Ovary (tissue), 9 donors: Measurements from ENCODE around the gene PSMC3IP. TPM values are rescaled to one million over a fixed set of nuclear protein-coding genes. Genes with fewer than 3 reads are reported as not detected.
A peak's percentile ranks its signal among the peaks of the same experiment; 100 is the strongest.
"Not testable (repeated sequence)": the region's sequence is repeated elsewhere in the genome, so short reads cannot be mapped to it uniquely, and the experiment has no call there.

ENCODE experiments used
- DNase-seq, 5 donors: peaks; one replicate each; pipeline ENCODE4 v3.0.0-alpha.2; 2019 to 2020
- H3K27ac ChIP-seq, 2 donors: fragments of 200-600 bp; one replicate each; pipeline versions ENCODE4 v1.5.1 to v1.8.0; 2019 to 2022
- H3K27me3 ChIP-seq: fragments of 200-600 bp; one replicate; pipeline ENCODE4 v1.8.0; 2022
- H3K36me3 ChIP-seq: fragments of 200-600 bp; sonication (generic); one replicate; pipeline ENCODE4 v1.5.1; 2019
- H3K4me1 ChIP-seq: one replicate; pipeline ENCODE4 v1.8.1; 2013; ENCODE audit warnings: mild to moderate bottlenecking, moderate library complexity; ENCODE audit not compliant: insufficient read depth
- H3K4me3 ChIP-seq: fragments of 200-600 bp; sonication (generic); one replicate; pipeline ENCODE4 v1.5.1; 2017
- H3K9me3 ChIP-seq, 2 donors: fragments of 200-600 bp in 1 of 2; sonication (generic) in 1 of 2; one replicate each; pipeline versions ENCODE4 v1.5.1 to v1.8.1; 2013 to 2019; ENCODE audit warnings: mild to moderate bottlenecking in 1 of 2, moderate library complexity in 1 of 2
- EP300 ChIP-seq: sonication (generic); formaldehyde crosslinking; IDR thresholded peaks from one replicate; pipeline ENCODE4 v1.6.1; 2017; ENCODE audit warnings: antibody characterized with exemption
- POLR2A ChIP-seq: fragments of 450-650 bp; IDR thresholded peaks from one replicate; pipeline ENCODE4 v1.6.1; 2017; ENCODE audit warnings: antibody characterized with exemption, mild to moderate bottlenecking, moderate library complexity
- WGBS, 3 donors: extraction: QIAGEN DNeasy Blood & Tissue Kit in 1 of 3; methylation state at CpG; one replicate each; pipeline versions ENCODE4 v1.1.5 to v1.1.7; 2013 to 2017; 5-methylcytosine and 5-hydroxymethylcytosine counted together
- intact Hi-C, 4 donors: fragments of 100-400 bp; cut with DNase I; formaldehyde crosslinking; loops; one replicate each; pipeline versions ENCODE4 v1.11.0 to v1.15.1; 2022 to 2023
- polyA plus RNA-seq, 2 donors: library from polyadenylated mRNA; stranded (reverse); fragments of 200-250 nt in 1 of 2; fragments of 350-450 nt in 1 of 2; fragmentation: Illumina TruSeq in 1 of 2; extraction: RNeasy Lipid Tissue Mini Kit (QIAGEN cat#74804) in 1 of 2; gene quantifications; one replicate each; pipeline ENCODE4 v1.2.3, GENCODE V29; 2013 to 2014
- total RNA-seq, 7 donors: library from RNA; depleted of rRNA in 2 of 7; stranded (reverse); fragments of >200 nt in 2 of 7; fragmentation: NEBNext Ultra II Directional in 3 of 7; extraction: Animal tissue kit (Norgen Biotek cat#: 25700) in 3 of 7; gene quantifications; one replicate each; pipeline versions ENCODE4 v1.1.0 to v1.2.4, GENCODE V29; 2016 to 2023
- TF ChIP-seq, protein P1 (sequence below), 3 donors: fragments of 450-650 bp in 2 of 3; fragments of 200-600 bp in 1 of 3; IDR thresholded peaks; one replicate each; pipeline versions ENCODE4 v1.5.1 to v1.8.0; 2016 to 2022; ENCODE audit warnings: antibody characterized with exemption in 3 of 3, mild to moderate bottlenecking in 1 of 3
- donor health status: DM: no; HTN: no; CAD: no; lungs with moderate emphysema.
- donor health status: DM: no; HTN: no; CAD: no.
- donor health status: Bipolar disorder and iron deficiency.
- donor health status: DM: yes; HTN: yes; CAD: no.
- donor health status: DM: no; HTN: no; CAD: no.
- donor health status: DM: yes; HTN: yes; CAD: no.

Gene PSMC3IP
- total and polyA plus RNA-seq, 9 donors, result 1.4 to 7.5 (median 4.4) TPM

DNA sequence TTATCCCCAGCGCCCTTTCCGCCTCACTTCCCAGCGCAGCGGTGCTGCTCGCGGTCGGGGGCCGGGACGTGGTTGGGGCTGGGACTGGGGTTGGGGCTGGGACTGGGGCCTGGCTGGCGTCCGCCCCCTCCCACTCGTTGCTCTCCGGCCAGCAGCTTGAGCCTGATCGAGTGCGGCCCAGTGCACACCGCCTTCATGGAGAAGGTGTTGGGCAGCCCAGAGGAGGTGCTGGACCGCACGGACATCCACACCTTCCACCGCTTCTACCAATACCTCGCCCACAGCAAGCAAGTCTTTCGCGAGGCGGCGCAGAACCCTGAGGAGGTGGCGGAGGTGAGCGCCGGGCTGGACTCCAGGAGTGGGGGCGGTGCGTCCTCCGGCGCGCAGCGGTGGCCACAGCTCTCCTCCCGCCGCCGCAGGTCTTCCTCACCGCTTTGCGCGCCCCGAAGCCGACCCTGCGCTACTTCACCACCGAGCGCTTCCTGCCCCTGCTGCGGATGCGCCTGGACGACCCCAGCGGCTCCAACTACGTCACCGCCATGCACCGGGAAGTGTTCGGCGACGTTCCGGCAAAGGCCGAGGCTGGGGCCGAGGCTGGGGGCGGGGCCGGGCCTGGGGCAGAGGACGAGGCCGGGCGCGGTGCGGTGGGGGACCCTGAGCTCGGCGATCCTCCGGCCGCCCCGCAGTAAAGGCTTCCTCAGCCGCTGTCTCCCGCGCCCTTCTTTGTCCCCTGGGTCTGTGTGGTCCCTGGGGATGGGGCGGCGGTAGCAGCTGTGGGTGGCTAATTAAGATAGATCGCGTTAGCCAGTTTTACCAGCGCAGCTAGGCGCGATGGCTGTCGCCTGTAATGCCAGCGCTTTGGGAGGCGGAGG, 23.0 kb downstream of the PSMC3IP start:
- intact Hi-C loops, result no loop called here
- Histone ChIP-seq H3K9me3 (no peaks in the 10 kb centered on the region), H3K4me3 (peak overlapping the region; percentile 83), H3K36me3 (no peaks in the 10 kb centered on the region), H3K27me3 (no peaks in the 10 kb centered on the region), H3K27ac (peak overlapping the region; percentile 47 to 72), H3K4me1 (peaks cover 14% of the 10 kb centered on the region)
- peak; percentile 83 for TF ChIP-seq POLR2A
- peak; percentile 39 for TF ChIP-seq EP300
- TF ChIP-seq, protein P1, sequence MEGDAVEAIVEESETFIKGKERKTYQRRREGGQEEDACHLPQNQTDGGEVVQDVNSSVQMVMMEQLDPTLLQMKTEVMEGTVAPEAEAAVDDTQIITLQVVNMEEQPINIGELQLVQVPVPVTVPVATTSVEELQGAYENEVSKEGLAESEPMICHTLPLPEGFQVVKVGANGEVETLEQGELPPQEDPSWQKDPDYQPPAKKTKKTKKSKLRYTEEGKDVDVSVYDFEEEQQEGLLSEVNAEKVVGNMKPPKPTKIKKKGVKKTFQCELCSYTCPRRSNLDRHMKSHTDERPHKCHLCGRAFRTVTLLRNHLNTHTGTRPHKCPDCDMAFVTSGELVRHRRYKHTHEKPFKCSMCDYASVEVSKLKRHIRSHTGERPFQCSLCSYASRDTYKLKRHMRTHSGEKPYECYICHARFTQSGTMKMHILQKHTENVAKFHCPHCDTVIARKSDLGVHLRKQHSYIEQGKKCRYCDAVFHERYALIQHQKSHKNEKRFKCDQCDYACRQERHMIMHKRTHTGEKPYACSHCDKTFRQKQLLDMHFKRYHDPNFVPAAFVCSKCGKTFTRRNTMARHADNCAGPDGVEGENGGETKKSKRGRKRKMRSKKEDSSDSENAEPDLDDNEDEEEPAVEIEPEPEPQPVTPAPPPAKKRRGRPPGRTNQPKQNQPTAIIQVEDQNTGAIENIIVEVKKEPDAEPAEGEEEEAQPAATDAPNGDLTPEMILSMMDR (IDR thresholded peaks at IDR 0.05), result peak in 1 of 3 donors; percentile 13
- WGBS, 3 donors, result 0 to 1% (median 1%) methylated on average over 40 to 82 of the region's 82 CpGs
- DNase-seq, result peak; percentile 90 to 94 (median 92)

DNA sequence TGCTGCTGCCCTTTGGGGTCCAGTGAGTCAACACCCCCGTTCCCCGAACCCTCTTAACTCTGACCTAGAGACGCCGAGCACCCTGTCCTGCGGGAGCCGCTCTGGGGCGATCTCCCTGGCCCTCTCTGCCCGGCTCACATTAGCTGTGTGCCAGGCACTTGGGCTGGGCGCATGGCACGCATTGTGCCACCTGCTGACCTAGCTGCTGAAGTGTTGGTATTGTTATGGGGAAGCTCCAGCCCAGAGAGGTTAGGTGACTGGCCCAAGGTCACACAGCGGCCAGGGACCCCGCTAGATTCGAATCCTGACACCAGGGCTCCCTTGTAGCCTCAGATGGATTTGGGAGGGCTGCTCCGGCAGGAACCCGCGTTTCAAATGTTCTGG, 23.7 kb downstream of the PSMC3IP start:
- TF ChIP-seq, protein P1 (IDR thresholded peaks at IDR 0.05), result no peak
- TF ChIP-seq EP300 (no peak), POLR2A (no peak)
- DNase-seq, result peak in 1 of 5 donors; percentile 48
- H3K4me3 ChIP-seq, result peak overlapping the region; percentile 83
- no peaks in the 10 kb centered on the region for H3K9me3 ChIP-seq
- H3K27ac ChIP-seq, result peak overlapping the region; percentile 47 to 72
- H3K36me3 ChIP-seq, result no peaks in the 10 kb centered on the region
- H3K4me1 ChIP-seq, result peaks cover 14% of the 10 kb centered on the region
- no peaks in the 10 kb centered on the region for H3K27me3 ChIP-seq
- 16 to 49% (median 25%) methylated on average over 15 to 16 of the region's 16 CpGs for WGBS, 3 donors
- intact Hi-C loops, result no loop called here

DNA sequence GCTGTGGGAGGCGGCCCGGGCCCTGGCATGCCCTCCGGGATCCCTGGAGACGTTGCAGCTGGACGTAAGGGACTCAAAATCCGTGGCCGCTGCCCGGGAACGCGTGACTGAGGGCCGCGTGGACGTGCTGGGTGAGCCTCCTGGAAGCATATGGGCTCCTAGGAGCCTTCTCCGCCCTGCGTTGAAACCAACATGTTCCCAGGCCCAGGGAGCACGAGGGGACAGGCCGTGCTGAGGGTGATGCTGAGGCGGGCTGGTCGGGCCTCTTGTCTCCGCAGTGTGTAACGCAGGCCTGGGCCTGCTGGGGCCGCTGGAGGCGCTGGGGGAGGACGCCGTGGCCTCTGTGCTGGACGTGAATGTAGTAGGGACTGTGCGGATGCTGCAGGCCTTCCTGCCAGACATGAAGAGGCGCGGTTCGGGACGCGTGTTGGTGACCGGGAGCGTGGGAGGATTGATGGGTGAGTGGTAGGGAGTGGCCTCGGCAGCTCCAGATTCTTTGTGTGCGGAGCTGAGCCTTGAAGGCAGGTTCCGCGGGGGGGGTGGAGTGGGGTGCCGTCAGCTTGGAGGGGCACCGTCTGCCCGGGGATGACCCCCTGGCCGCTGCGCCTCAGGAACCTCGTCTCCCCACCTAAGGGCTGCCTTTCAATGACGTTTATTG, 24.2 kb downstream of the PSMC3IP start:
- Histone ChIP-seq H3K4me3 (no peak overlapping the region), H3K4me1 (peaks cover 17% of the 10 kb centered on the region), H3K27ac (peak overlapping the region in 1 of 2 donors; percentile 72), H3K9me3 (no peaks in the 10 kb centered on the region), H3K27me3 (no peaks in the 10 kb centered on the region), H3K36me3 (no peaks in the 10 kb centered on the region)
- intact Hi-C loops, result no loop called here
- WGBS, 3 donors, result 25 to 52% (median 45%) methylated on average over 43 to 45 of the region's 45 CpGs
- DNase-seq, result peak in 4 of 5 donors; percentile 48 to 72 (median 57)
- TF ChIP-seq EP300 (no peak), POLR2A (no peak)
- TF ChIP-seq, protein P1 (IDR thresholded peaks at IDR 0.05), result no peak

DNA sequence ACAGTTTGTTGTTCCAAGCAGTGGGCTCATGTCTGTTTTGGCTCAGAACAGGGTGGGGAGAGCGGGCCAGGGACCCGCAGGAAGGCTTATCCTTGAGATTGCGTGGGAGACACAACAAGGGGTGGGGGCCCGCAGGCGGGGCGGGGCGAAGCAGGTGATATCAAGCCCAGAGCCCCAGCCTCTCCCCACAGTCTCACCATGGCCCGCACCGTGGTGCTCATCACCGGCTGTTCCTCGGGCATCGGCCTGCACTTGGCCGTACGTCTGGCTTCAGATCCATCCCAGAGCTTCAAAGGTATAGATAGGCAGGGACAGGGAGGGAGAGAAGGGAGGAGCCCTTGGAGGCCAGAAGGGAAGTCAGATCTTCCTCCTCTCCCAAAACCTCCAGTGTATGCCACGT, 24.8 kb downstream of the PSMC3IP start, which contains the start of gene HSD17B1:
TSS of gene HSD17B1 (plus strand) at position 188 of the 400 bp plus-strand sequence. CDS start at position 199, 11 bp downstream.
- peak within 1 kb of the TSS; percentile 83 for H3K4me3 ChIP-seq
- DNase-seq, H3K36me3 ChIP-seq, H3K27me3 ChIP-seq, H3K9me3 ChIP-seq, intact Hi-C loops: not testable (repeated sequence)
- peaks cover 22% of the 10 kb centered on the region for H3K4me1 ChIP-seq
- WGBS, 3 donors, result 35 to 69% (median 40%) methylated on average over 15 of the region's 15 CpGs
- peak within 1 kb of the TSS; percentile 47 to 72 for H3K27ac ChIP-seq
